KMS-11 (cell line): ENCODE results near the gene CBLB.

ENCODE experiments used
- H2AFZ ChIP-seq: fragments of 200-600 bp; sonication (generic); 2 replicates; pipeline ENCODE4 v1.6.1; 2016; ENCODE audit warnings: antibody characterized with exemption, mixed run types, low read depth
- H3K27ac ChIP-seq: fragments of 200-600 bp; sonication (generic); 2 replicates; pipeline ENCODE4 v1.6.1; 2016; ENCODE audit warnings: mild to moderate bottlenecking, mixed run types
- H3K27me3 ChIP-seq: fragments of 200-600 bp; sonication (generic); 2 replicates; pipeline ENCODE4 v1.6.1; 2017; ENCODE audit warnings: mild to moderate bottlenecking, low read depth, mixed run types, moderate library complexity; ENCODE audit not compliant: insufficient read depth
- H3K36me3 ChIP-seq: fragments of 200-600 bp; sonication (generic); 2 replicates; pipeline ENCODE4 v1.6.1; 2017; ENCODE audit warnings: mild to moderate bottlenecking, mixed run types; ENCODE audit not compliant: insufficient read depth
- H3K4me1 ChIP-seq: fragments of 200-600 bp; sonication (generic); 2 replicates; pipeline ENCODE4 v1.6.1; 2016; ENCODE audit warnings: mild to moderate bottlenecking, low read depth, mixed run types; ENCODE audit not compliant: poor library complexity, severe bottlenecking
- H3K4me2 ChIP-seq: fragments of 200-600 bp; sonication (generic); 2 replicates; pipeline ENCODE4 v1.7.0; 2016; ENCODE audit warnings: mild to moderate bottlenecking, mixed run types
- H3K4me3 ChIP-seq: fragments of 200-600 bp; sonication (generic); IDR thresholded peaks from 2 replicates; pipeline ENCODE4 v1.6.1; 2017; ENCODE audit warnings: low read depth, low read length, mixed read lengths; ENCODE audit not compliant: insufficient read depth
- H3K79me2 ChIP-seq: fragments of 200-600 bp; sonication (generic); 2 replicates; pipeline ENCODE4 v1.6.1; 2016; ENCODE audit warnings: low read depth, mixed run types; ENCODE audit not compliant: insufficient read depth
- H3K9ac ChIP-seq: fragments of 200-600 bp; sonication (generic); 2 replicates; pipeline ENCODE4 v1.6.1; 2016; ENCODE audit warnings: mild to moderate bottlenecking, mixed run types
- H4K20me1 ChIP-seq: fragments of 200-600 bp; sonication (generic); 2 replicates; pipeline ENCODE4 v1.6.1; 2016; ENCODE audit warnings: mild to moderate bottlenecking, mixed run types; ENCODE audit not compliant: insufficient read depth
- TF ChIP-seq, protein P1 (sequence below): fragments of 200-600 bp; sonication (generic); conservative IDR thresholded peaks from 2 replicates; pipeline ENCODE4 v1.6.1; 2017; ENCODE audit warnings: low read depth, mild to moderate bottlenecking, antibody characterized with exemption, low read length, moderate library complexity, mixed read lengths

The CBLB gene

DNA sequence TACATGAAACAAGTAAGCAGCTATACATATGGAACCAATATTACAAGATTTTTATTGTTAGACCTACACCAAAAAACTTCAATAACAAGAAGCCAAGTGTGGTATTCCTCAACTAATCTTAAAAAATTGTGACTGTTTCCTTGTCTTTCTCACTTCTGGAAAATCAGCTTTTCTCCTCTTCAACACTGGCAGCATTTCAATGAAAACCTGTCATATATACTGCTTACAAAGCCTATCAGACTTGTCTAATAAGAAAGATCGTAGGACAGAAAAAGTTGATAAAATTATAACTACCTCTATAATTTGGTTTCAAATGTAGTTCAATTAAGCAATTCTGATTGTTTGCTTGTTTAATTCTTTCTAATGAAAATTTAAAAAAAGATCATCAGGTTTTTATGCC is 55.1 kb downstream of the CBLB start:
- no peaks in the 10 kb centered on the region for H4K20me1 ChIP-seq
- H3K27me3 ChIP-seq: no peaks in the 10 kb centered on the region
- no peaks in the 10 kb centered on the region for H3K4me1 ChIP-seq
- no peak overlapping the region for H3K9ac ChIP-seq
- no peak overlapping the region for H3K27ac ChIP-seq
- no peak overlapping the region for H2AFZ ChIP-seq
- TF ChIP-seq, protein P1, sequence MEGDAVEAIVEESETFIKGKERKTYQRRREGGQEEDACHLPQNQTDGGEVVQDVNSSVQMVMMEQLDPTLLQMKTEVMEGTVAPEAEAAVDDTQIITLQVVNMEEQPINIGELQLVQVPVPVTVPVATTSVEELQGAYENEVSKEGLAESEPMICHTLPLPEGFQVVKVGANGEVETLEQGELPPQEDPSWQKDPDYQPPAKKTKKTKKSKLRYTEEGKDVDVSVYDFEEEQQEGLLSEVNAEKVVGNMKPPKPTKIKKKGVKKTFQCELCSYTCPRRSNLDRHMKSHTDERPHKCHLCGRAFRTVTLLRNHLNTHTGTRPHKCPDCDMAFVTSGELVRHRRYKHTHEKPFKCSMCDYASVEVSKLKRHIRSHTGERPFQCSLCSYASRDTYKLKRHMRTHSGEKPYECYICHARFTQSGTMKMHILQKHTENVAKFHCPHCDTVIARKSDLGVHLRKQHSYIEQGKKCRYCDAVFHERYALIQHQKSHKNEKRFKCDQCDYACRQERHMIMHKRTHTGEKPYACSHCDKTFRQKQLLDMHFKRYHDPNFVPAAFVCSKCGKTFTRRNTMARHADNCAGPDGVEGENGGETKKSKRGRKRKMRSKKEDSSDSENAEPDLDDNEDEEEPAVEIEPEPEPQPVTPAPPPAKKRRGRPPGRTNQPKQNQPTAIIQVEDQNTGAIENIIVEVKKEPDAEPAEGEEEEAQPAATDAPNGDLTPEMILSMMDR: no peak
- H3K4me2 ChIP-seq: no peak overlapping the region
- H3K79me2 ChIP-seq: no peaks in the 10 kb centered on the region
- no peak overlapping the region for H3K4me3 ChIP-seq
- no peaks in the 10 kb centered on the region for H3K36me3 ChIP-seq

DNA sequence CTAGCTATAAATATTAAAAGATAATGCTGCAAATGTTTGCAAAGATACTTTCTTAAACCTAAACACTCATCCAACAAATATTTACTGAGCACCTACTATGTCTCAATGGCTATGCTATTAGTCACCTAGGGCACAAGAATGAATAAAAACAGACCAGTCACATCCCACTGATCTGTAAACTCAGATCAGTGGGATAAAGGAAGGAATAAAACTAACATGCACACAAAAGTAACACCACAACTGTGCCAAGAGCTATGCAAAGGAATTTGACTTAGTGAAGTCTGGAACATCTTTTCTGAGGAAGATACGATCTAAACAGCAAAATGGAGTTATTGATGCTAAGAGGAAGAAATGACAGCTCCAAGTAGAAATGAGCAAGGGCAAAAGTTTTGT is 56.6 kb downstream of the CBLB start:
- Histone ChIP-seq H4K20me1 (no peaks in the 10 kb centered on the region), H3K9ac (no peak overlapping the region), H3K4me1 (no peaks in the 10 kb centered on the region), H3K27ac (no peak overlapping the region), H3K27me3 (no peaks in the 10 kb centered on the region), H3K36me3 (no peaks in the 10 kb centered on the region), H3K4me2 (no peak overlapping the region), H3K79me2 (no peaks in the 10 kb centered on the region), H2AFZ (no peak overlapping the region), H3K4me3 (no peak overlapping the region)
- TF ChIP-seq, protein P1: no peak

DNA sequence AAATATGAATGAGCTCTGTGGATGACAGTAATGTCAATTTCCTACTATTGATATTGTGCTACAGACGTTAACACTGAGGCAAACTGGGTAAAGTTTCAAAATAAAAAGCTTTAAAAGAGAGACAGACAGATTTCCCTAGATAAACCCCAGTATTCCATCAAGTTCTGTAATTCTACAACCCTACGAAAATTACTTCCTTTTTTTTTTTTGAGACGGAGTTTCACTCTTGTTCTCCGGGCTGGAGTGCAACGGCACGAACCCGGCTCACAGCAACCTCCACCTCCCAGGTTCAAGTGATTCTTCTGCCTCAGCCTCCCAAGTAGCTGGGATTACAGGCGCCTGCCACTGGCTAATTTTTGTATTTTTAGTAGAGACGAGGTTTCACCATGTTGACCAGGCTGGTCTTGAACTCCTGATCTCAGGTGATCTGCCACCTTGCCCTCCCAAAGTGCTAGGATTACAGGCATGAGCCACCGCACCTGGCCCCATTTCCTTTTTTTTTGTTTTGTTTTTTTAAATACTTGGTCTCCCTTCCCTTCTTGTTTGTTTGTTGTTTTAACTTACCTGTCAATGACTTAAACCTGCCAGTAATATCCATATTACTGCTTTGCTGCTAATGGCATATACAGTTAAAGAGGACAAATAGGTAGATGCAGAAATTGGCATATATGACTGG is 57.2 kb downstream of the CBLB start:
- Histone ChIP-seq H3K27ac (no peak overlapping the region), H3K9ac (no peak overlapping the region), H3K4me2 (no peak overlapping the region), H3K27me3 (no peaks in the 10 kb centered on the region), H3K36me3 (no peaks in the 10 kb centered on the region), H3K79me2 (no peaks in the 10 kb centered on the region), H3K4me1 (no peaks in the 10 kb centered on the region), H2AFZ (no peak overlapping the region), H4K20me1 (no peaks in the 10 kb centered on the region), H3K4me3 (no peak overlapping the region)
- TF ChIP-seq, protein P1: no peak

DNA sequence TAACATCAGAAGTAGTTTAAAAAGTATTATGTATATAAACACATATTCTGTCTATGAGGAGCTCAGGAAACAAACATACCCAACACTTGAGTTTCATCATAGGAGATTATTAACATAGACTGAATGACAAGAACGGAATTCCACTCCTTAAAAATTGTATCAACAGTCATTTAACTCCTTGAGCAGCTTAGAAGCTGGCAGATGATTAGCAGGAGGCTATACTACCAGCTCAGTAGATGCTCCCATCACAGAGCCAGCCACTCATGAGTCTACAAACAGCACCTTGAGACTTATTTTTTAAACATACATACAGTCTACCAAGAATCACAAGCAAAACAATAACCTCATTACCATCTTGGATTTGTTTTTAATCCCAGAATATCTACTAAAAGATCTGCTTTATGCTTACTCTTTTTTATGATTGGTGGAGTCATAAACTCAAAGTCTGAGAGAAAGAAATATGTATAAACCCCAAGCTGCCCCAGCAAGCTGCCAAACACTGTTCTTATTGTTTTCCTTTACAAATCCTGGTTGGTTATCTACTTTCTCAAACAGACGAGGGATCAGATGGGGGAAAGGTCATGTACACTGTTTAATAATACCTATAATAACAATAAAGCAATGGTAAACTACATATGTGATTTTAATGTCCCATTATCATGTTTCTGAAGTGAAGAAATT is 59.5 kb downstream of the CBLB start:
- no peaks in the 10 kb centered on the region for H3K79me2 ChIP-seq
- H3K4me1 ChIP-seq: no peaks in the 10 kb centered on the region
- H2AFZ ChIP-seq: no peak overlapping the region
- H3K9ac ChIP-seq: no peak overlapping the region
- no peaks in the 10 kb centered on the region for H4K20me1 ChIP-seq
- no peaks in the 10 kb centered on the region for H3K27me3 ChIP-seq
- no peaks in the 10 kb centered on the region for H3K36me3 ChIP-seq
- no peak overlapping the region for H3K4me3 ChIP-seq
- no peak overlapping the region for H3K27ac ChIP-seq
- TF ChIP-seq, protein P1: no peak
- no peak overlapping the region for H3K4me2 ChIP-seq
